ENCODE results near the gene HOXA10. TPM values are rescaled to one million over a fixed set of nuclear protein-coding genes. Genes with fewer than 3 reads are reported as not detected.

The HOXA10 gene
- polyA plus RNA-seq, 3 donors: 0.09 to 3.2 (median 0.33) TPM

GRCh38 chr7:27201580-27202017 is 27.5 kb upstream of the HOXA10 start:
- Histone ChIP-seq H4K20me1 (ENCODE audit: insufficient read depth, low read length) (no peaks in the 10 kb centered on the region), H3K4me2 (replicated peaks; ENCODE audit: extremely low read depth, low read length, poor library complexity, severe bottlenecking) (peak overlapping the region; percentile 78), H3K27ac (ENCODE audit: low read depth in 1 of 2, low read length in 2 of 2) (no peak overlapping the region), H3K9ac (ENCODE audit: insufficient read depth, low read length, poor library complexity, severe bottlenecking) (no peak overlapping the region), H3K9me3 (replicated peaks in 1 of 2; ENCODE audit: control insufficient read depth in 1 of 2, insufficient read depth in 1 of 2, low read length in 2 of 2) (peaks cover 0 to 47% of the 10 kb centered on the region in 2 donors), H3K36me3 (replicated peaks in 1 of 2; ENCODE audit: control insufficient read depth in 1 of 2, insufficient read depth in 2 of 2, low read length in 2 of 2) (no peaks in the 10 kb centered on the region), H2AFZ (ENCODE audit: insufficient read depth, low read depth, low read length, poor library complexity, severe bottlenecking) (peak overlapping the region; percentile 18), H3K79me2 (ENCODE audit: insufficient read depth, low read length) (no peaks in the 10 kb centered on the region), H3K27me3 (ENCODE audit: control insufficient read depth in 2 of 2, insufficient read depth in 2 of 2, low read length in 2 of 2) (peaks cover 88 to 94% of the 10 kb centered on the region in 2 donors), H3K4me1 (ENCODE audit: control insufficient read depth in 1 of 2, insufficient read depth in 2 of 2, low read length in 2 of 2) (peaks cover 41 to 48% of the 10 kb centered on the region in 2 donors), H3K4me3 (replicated peaks in 1 of 3; ENCODE audit: low read depth in 2 of 3, low read length in 3 of 3) (peak overlapping the region in 2 of 3 experiments; percentile 15 to 72)
- peak overlapping the region; percentile 78 to 95 for H3K4me3 Mint-ChIP-seq
- WGBS (ENCODE audit: insufficient coverage): 0% methylated on average over 1 of the region's 4 CpGs
- H3K4me1 Mint-ChIP-seq: peaks cover 61% of the 10 kb centered on the region
- peaks cover 0 to 48% (median 31%) of the 10 kb centered on the region in 7 donors for H3K9me3 Mint-ChIP-seq
- H3K27me3 Mint-ChIP-seq (ENCODE audit: low read depth in 3 of 3): peaks cover 90 to 96% (median 93%) of the 10 kb centered on the region in 3 donors
- TF ChIP-seq CTCF (IDR thresholded peaks at IDR 0.05): no peak
- no peak for DNase-seq
- peak overlapping the region in 1 of 7 donors; percentile 62 for H3K27ac Mint-ChIP-seq
- H3K36me3 Mint-ChIP-seq: peaks cover 8 to 23% of the 10 kb centered on the region in 2 donors
- intact Hi-C loops (cut with micrococcal nuclease): loop anchor here (5.0 to 10.0 kb wide), 3 partner anchors 34 to 893 kb away; partner anchors contain the start of genes EVX1 (in 1 of the 2) and HOXA9 (in 1 of the 2)

GRCh38 chr7:27200761-27201579 is 26.9 kb upstream of the HOXA10 start:
- Histone ChIP-seq H3K79me2 (ENCODE audit: insufficient read depth, low read length) (no peaks in the 10 kb centered on the region), H3K27me3 (ENCODE audit: control insufficient read depth in 2 of 2, insufficient read depth in 2 of 2, low read length in 2 of 2) (peaks cover 87 to 94% of the 10 kb centered on the region in 2 donors), H3K4me1 (ENCODE audit: control insufficient read depth in 1 of 2, insufficient read depth in 2 of 2, low read length in 2 of 2) (peaks cover 41 to 48% of the 10 kb centered on the region in 2 donors), H3K4me3 (replicated peaks in 1 of 3; ENCODE audit: low read depth in 2 of 3, low read length in 3 of 3) (peak overlapping the region in 2 of 3 experiments; percentile 15 to 72), H3K36me3 (replicated peaks in 1 of 2; ENCODE audit: control insufficient read depth in 1 of 2, insufficient read depth in 2 of 2, low read length in 2 of 2) (no peaks in the 10 kb centered on the region), H2AFZ (ENCODE audit: insufficient read depth, low read depth, low read length, poor library complexity, severe bottlenecking) (peak overlapping the region; percentile 18), H3K9me3 (replicated peaks in 1 of 2; ENCODE audit: control insufficient read depth in 1 of 2, insufficient read depth in 1 of 2, low read length in 2 of 2) (peaks cover 0 to 44% of the 10 kb centered on the region in 2 donors), H4K20me1 (ENCODE audit: insufficient read depth, low read length) (no peaks in the 10 kb centered on the region), H3K9ac (ENCODE audit: insufficient read depth, low read length, poor library complexity, severe bottlenecking) (no peak overlapping the region), H3K27ac (ENCODE audit: low read depth in 1 of 2, low read length in 2 of 2) (no peak overlapping the region), H3K4me2 (replicated peaks; ENCODE audit: extremely low read depth, low read length, poor library complexity, severe bottlenecking) (peak overlapping the region; percentile 78)
- H3K27me3 Mint-ChIP-seq (ENCODE audit: low read depth in 3 of 3): peaks cover 88 to 94% (median 91%) of the 10 kb centered on the region in 3 donors
- TF ChIP-seq CTCF (IDR thresholded peaks at IDR 0.05): no peak
- DNase-seq: peak; percentile 61 to 74 (median 73)
- peaks cover 61% of the 10 kb centered on the region for H3K4me1 Mint-ChIP-seq
- intact Hi-C loops (cut with micrococcal nuclease): loop anchor here (5.0 to 10.0 kb wide), 3 partner anchors 34 to 894 kb away; partner anchors contain the start of genes EVX1 (in 1 of the 2) and HOXA9 (in 1 of the 2)
- H3K4me3 Mint-ChIP-seq: peak overlapping the region; percentile 78 to 95
- peak overlapping the region in 1 of 7 donors; percentile 62 for H3K27ac Mint-ChIP-seq
- 10% methylated on average over 5 of the region's 14 CpGs for WGBS (ENCODE audit: insufficient coverage)
- peaks cover 7 to 23% of the 10 kb centered on the region in 2 donors for H3K36me3 Mint-ChIP-seq
- peaks cover 0 to 45% (median 31%) of the 10 kb centered on the region in 7 donors for H3K9me3 Mint-ChIP-seq

Measured in CD14-positive monocyte (primary cell).